A172 (cell line): ENCODE results near the gene CTDSPL2. TPM values are rescaled to one million over a fixed set of nuclear protein-coding genes. Genes with fewer than 3 reads are reported as not detected.
"Not testable (repeated sequence)": the region's sequence is repeated elsewhere in the genome, so short reads cannot be mapped to it uniquely, and the experiment has no call there.

Experiments
- DNase-seq: peaks from one replicate; pipeline ENCODE4 v3.0.0-alpha.2; 2015; ENCODE audit warnings: low spot score
- total RNA-seq: library from RNA; depleted of rRNA; stranded (reverse); fragments of >200 nt; shearing (Covaris generic); gene quantifications from 2 replicates; pipeline ENCODE4 v1.2.3, GENCODE V29; 2014; rRNA removed

Gene CTDSPL2
- total RNA-seq: 48.7 and 62.7 TPM in 2 replicates

DNA sequence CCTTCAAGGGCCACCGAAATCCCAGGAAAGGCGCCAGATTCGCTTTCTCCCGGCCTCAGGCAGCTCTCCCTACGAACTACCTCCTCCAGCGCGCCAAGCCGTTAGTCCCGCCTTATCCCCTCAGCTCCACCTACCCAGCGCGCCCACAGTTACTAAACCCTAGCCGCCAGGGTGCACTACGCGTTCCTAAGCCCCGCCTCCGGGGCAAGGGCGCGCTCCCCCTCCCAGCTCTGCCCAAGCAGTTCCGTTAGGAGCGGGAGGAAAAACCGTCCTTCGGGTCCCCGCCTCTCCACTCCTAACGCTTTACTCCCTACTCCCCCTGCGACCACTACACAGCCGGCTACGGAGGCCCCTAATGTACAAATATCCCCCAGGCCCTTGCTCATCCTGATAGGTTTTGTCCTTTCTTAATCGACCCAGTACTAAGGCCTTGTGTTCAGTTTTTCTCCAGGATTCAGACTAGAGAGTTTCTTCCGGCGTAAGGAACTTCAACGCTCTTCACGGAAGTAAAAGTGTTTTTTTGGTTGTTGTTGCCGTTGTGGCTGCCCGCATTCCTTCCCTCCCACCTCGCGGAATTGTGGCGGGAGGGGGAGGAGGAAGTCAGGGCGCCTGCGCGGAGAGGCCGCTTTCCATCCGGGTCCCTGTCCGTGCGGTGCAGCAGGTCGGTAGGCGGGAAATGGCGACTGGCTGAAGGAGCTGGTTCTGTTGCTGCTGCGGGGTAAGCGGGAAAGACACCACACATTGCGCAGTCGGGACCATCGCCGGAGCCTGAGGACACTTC lies at the start of gene CTDSPL2:
CTDSPL2 (plus strand) TSS at position 655 of the 781 bp plus-strand sequence. CDS start 31,386 bp downstream, outside the sequence.
- DNase-seq: peak; percentile 98

DNA sequence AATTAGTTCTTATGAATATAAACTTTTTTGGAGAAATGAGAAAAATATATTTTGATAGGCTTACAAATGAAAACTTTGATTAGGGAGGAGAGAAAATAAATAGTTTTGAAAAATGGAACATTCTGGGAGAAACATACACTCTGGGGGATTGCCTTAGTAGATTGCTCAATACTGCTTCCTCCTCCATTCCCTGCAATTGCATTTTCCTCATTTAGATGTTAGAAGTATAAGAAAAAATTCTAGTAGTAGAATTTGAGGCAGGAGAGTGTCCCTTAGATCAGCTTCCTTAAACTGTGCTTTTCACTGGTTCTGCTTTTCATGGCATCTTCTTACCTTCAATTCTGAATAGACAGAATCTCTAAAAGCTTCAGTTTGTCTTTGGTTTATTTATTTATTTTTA lies 46.2 kb upstream of the CTDSPL2 start:
- DNase-seq: no peak

DNA sequence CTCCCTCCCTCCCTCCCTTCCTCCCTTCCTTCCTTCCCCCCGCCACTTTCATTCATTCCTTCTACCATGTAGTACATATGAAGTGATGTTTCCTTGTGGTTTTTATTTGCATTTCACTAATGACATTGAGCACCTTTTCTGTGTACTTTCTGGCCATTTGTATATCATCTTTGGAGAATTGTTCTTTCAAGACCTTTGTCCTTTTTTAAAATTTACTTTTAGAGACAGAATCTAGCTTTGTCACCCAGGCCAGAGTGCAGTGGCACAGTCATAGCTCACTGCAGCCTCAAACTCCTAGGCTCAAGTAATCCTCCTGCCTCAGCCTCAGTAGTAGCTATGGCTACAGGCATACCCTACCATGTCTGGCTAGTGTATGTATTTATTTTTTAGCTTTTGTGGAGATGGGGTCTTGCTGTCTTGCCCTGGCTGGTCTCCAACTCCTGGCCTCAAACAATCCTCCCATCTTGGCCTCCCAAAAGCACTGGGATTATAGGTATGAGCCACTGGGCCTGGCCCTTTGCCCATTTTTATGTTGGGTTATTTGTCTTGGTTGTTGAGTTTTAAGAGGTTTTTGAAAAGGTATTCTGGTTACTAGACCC lies 42.0 kb upstream of the CTDSPL2 start:
- no peak for DNase-seq

DNA sequence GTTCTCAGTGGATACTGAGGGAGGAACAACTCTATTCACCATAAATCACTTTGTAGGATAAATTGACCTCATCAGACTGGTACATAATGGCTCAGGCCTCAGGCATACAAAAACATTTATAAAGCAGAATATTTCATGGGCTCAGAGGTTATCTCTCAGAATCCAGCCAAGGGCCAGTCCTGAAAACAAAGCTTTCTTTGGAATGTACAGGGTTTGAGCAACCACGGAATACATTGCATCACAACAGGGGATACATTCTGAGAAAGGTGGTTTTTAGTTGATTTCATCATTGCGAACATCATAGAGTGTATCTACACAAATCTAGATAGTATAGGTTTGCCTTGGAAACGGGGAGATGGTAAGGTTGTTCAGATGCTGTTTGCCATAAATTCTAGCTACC lies 33.4 kb upstream of the CTDSPL2 start:
- DNase-seq: no peak

DNA sequence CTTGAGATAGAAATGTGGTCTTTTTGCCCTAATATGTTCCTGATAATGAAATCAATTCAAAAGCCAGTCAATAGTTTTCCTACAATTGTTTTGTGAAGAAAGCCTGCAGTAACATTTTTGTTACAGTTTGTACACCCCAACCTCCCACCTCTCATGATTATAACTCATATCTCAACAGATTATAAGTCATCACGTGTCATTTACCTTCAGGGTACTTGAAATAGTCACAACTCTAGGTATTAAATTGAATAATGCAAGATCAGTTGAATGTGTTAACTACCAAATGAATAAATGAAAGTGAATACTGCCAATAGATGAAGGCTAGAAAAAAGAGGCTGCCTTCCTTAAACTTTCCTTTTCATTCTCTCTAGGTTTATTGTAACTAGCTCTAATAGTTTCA lies 32.9 kb upstream of the CTDSPL2 start:
- no peak for DNase-seq

DNA sequence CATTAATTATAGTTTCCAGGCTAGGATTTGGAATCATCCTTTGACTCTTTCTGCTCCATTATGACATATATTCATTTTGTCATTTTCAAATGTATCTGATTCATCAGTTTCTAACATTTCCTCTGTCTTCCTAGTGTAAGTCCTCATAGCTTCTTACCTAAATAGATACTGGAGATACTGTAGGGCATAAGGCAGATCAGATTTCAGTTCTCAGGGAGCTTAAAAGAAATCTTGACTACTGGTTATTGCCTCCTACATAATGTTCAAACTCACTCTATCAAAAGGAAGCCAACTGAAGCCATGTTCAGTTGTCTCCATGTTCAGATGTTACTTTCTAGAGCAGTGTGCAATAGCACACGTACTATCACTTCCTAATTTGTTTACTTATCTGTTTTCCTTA lies 29.6 kb upstream of the CTDSPL2 start:
- no peak for DNase-seq

DNA sequence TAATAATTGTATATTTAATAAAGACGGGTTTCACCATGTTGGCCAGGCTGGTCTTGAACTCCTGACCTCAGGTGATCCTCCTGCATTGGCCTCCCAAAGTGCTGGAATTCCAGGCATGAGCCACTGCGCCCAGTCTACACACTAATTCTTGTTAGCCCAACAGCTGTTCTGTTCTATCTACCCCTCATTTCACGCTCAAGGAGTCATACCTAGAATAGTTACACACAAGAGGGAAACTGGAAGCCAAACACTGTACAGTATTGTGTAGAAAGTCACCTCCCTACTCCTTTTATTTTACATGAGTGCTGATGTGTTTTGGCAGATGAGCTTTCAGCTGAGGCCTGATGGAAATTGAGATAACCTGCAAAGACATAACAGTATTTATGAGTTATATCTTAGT lies 13.4 kb upstream of the CTDSPL2 start:
- DNase-seq: no peak

DNA sequence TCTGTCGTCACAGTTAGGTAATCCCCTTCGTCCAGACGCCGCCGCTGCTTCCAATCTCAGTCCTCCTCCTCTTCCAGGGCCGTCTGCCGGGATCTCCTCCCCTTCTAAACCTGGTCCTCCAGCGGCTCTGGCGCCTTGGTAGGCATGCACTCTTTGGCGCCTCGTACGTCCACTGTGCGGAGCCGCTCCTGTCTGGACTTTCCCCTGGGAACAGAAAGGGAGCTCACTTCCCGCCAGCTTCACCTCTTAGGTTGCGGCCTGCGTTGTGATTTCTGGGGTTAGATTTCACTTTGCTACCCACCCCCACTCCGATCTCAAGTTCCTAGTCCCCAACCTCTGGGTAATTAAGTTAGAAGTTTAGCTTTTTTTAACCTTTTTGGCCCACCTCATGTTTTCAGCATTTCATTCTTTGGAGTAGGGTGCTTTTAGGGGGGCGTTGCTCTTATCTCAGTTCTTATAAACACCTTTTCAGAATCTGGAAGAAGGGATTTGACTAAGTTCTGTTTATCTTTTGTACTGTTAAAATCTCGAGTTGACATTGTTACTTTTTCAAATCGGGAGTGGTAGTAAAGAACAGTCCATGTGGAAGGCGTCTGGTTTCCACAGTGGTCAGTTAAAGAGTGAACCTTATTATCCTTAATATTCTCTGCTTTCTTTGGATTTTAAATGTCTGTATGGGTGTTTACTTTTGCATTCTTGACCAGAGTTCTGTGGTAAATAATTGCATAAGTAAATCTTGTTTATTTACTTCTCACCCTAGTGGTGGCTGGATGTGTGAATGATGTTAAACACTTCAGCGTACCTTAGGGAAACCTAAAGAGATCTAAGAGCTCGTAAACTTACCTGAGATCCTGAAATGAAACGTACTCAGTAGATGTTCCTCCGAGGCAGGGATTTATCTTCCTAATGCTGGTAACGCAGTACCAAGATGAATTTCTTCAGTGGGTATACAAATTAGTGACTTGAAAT lies 611 bp downstream of the CTDSPL2 start:
- DNase-seq: peak; percentile 11

DNA sequence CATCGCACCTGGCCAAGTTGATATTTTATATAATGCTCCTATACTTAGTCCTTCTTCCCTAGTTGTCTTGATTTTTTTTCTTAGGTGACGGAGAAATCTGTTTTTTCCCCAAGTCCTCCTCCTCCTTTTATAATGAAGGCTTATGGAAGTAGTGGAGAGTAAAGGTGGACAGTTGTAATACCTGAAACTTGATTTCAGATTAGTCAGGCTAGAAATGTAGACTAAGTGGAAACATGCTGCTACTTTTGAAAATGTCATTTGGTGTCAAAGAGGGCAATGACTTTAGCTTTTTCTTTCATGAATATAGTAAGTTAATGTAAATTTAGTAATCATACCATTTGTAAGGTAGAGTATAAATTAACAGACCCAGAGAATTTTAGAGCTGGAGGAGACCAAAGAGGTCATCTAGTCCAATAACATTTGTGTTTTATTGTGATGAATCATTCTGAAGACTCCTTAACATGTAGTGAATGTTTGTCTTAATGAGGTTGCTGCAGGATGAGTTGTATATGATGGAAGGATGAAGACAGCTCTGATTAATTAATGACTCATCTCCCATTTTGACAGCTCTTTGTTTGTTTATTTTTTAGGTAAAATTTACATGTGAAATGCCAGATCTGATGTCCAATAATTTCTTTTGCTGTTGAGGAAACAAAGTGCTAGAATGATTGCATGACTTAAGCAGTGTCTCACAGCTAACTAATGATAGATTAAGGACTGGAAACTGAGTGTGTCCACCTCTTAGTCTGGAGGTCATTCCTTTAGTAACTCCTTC lies 8.7 kb downstream of the CTDSPL2 start:
- peak; percentile 34 for DNase-seq

DNA sequence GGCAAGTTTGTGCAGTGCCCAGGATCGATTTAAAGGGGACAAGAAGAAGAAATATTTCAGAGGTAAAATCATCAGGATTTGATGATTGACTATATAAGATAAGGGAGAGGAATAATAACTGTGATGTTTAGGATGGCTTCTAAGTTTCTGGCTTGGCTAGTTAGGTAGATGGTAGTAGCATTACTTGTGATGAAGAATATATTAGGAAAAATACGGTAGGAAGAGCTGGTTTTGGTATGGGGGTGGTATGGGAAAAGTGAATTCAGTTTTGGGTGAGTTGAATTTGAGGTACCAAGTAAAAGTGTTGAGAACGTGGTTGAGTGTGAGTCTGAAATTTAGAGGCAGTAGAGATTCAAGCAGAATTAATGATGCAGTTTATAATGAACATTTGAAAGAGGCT lies 11.0 kb downstream of the CTDSPL2 start:
- no peak for DNase-seq

DNA sequence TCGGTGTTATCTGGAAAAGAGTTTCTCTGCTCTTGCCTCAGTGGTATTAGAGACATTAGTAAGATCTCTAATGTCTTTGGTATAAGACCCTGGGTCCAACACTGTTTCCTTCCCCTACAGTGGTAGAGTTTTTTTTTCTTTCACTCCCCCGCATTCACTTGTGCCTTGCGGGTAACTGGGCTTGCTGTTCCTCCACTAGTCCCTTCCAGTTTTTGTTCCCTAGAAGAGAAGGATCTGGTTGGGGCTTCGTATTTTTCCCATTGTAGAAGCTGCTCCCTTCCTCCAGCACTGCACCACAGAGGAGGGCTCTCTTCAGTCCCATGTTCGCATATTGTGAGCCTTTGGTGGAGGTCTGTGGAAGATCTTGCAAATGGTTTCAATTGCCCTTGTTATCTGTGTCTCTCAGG lies 13.7 kb downstream of the CTDSPL2 start:
- no peak for DNase-seq

DNA sequence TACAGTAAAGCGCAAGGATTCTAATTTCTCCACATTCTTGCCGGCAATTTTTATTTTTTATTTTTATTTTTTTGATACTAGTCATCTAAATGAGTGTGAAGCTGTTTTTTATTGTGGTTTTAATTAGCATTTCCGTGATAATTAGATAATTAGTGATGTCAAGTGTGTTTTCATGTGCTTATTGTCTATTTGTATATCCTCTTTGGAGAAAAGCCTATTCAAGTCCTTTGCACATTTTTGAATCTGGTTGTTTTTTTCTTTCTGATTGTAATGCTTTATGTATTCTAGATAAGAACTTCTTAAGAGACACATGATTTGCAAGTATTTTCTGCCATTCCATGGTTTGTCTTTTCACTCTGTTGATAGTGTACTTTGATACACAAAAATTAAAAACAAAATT lies 16.1 kb downstream of the CTDSPL2 start:
- no peak for DNase-seq

DNA sequence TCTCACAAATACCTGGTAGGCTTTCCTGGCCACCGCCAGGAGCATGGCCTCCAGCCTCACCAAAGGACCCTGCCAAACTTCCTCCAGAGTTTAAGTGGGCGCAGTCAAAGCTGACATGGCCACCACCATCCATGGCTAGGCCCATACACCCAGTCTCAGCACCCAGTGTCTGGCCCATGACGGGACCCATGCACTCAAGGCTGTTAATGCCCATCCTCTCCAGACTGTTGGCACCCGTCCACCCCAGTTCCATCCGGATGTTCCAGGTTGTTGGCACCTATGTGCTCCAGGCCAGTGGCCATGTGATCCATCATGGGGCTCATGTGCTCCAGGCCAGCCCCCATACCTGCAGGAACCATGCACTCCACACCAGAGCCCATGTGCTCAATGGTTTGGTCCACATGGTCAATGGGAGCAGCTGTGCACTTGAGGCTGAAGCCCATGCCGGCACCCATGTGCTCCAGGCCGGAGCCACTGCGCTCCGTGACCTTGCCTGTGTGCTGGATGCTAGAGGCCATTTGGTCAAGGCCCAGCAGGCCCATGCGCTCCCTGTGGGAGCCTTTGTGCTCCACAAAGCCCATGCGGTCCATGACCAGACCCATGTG lies 20.4 kb downstream of the CTDSPL2 start:
- DNase-seq: no peak

DNA sequence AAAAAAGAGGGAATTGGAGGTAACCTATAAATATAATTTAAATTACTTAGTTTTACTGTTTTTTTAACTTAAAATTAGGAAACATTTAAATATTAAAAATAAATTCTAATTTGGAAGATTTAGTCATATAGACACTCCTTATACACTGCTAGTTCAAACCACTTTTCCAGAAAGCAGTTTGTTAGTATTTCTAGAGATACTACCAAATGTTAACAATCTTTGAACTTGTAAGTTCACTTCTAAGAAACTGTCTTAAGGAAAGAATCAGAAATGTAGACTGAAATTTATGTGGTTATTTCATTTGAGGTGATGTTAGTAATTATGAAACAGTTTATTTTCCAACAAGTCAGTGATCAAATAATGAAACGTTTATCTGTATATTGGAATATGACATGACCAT lies 22.7 kb downstream of the CTDSPL2 start:
- DNase-seq: no peak

DNA sequence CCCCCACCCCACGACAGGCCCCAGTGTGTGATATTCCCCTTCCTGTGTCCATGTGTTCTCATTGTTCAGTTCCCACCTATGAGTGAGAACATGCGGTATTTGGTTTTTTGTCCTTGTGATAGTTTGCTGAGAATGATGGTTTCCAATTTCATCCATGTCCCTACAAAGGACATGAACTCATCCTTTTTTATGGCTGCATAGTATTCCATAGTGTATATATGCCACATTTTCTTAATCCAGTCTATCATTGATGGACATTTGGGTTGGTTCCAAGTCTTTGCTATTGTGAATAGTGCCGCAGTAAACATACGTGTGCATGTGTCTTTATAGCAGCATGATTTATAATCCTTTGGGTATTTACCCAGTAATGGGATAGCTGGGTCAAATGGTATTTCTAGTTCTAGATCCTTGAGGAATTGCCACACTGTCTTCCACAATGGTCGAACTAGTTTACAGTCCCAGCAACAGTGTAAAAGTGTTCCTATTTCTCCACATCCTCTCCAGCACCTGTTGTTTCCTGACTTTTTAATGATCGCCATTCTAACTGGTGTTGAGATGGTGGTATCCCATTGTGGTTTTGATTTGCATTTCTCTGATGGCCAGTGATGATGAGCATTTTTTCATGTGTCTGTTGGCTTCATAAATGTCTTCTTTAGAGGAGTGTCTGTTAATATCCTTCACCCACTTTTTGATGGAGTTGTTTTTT lies 26.3 kb downstream of the CTDSPL2 start:
- DNase-seq: not testable (repeated sequence)

DNA sequence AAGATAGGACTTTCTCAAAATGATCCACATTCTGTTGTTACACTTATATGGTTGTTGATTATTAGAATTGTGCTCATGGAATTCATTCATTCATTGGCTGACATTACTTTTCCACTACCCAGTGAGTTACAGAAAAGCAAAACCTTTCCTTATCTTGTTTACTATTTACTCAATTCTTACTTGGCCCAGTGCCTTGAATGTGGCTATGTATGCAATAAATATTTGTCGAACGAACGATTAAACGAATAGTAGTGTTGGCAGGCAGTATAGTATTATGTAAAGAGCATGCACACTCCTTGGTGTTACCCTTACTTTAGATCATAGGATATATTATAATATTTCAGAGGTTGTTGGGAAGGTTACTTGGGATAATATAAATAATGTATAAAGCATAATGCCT lies 31.0 kb downstream of the CTDSPL2 start:
- DNase-seq: no peak

DNA sequence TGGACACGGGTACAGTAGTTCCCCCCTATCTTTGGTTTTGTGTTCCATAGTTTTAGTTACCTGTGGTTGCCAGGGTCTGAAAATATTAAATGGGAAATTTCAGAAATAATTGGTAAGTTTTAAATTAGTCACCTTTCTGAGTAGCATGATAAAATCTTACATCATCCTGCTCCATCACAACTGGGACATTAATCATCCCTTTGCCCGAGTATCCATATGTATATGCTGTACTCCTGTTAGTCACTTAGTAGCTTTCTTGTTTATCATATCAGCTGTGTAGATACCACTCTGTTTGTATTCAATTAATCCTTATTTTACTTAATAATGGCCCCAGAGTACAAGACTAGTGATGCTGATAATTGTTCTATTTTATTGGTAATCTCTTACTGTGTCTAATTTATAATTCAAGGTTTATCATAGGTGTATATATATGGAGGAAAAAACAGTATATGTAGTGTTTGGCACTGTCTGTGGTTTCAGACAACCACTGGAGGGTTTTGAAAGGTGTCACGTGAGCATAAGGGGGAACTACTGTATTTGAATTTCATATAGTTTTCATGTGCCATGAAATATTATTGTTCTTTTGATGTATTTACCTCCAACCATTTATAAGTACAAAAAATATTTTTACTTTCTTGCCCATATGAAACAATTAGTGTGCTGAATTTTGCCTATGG lies 41.4 kb downstream of the CTDSPL2 start:
- DNase-seq: peak; percentile 39

DNA sequence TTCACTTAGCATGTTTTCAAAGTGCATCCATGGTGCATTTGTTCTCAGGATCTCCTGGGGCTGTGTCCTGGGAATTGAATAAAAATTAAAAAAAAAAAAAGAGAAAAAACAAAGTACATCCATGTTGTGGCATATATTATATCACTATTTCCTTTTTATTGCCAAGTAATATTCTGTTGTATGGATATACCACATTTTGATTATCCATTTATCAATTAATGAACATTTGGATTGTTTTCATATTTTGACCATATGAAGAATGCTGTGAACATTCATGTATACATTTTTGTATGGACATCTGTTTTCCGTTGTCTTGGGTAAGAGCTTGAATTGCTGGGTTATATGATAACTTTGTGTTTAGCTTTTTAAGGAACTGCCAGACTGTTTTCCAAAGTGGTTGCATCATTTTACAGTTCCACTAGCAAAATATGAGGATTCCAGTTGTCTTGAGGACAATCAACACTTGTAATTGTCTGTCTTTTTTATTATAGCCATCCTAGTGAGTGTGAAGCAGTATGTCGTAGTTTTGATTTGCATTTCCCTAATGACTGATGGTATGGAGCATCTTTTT lies 44.5 kb downstream of the CTDSPL2 start:
- no peak for DNase-seq

DNA sequence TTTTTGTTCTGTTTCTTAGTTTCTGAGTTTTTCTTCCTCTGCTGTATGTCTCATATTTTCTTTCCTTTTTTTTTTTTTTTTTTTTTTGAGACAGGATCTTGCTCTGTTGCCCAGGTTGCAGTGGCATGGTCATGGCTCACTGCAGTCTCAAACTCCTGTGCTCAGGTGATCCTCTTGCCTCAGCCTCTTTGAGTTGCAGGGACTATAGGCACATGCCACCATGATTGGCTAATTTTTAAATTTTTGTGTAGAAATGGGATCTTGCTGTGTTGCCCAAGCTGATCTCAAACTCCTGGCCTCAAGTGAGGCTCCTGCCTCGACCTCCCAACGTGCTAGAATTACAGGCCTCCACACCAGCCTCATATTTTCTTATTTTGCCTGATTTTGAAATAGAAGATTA lies 51.9 kb downstream of the CTDSPL2 start:
- no peak for DNase-seq

DNA sequence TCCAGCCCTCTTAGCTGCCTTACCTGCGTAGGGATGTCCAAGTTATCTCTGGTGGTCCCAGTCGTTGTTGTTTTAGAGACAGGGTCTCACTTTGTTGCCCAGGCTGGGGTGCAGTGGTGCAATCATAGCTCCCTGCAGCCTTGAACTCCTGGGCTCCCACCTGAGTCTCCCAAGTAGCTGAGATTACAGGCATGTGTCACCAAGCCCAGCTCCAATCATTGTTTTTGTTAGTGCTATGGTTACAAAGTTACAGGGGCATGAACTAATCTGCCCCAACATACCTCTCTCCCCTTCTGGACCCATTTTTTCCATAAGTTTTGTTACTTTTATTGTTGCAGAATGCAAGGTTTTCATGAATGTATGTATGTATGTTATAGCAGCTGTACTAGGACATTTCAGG lies 54.7 kb downstream of the CTDSPL2 start:
- no peak for DNase-seq
